ENCODE data around the gene RIN2.

The RIN2 gene

DNA sequence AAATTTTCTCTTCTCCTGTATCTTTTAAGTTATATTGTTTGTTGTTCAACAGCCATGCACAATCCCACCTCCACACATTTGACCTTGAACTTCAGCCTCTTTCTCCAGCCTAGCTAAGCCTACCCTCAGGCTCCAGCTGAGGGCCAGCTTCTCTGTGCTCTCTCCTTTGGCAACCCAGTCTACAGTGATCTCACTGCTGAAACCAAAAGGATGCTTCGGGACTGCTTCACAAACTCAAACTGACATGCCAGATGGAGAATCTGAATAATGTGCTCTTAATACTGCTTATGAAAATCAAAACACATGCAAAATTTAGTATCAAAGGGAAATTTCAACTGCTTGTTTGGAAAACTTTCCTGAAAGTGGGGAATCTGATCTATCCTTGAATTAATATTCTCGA lies 16.1 kb upstream of the RIN2 start:
- TF ChIP-seq, protein P1, sequence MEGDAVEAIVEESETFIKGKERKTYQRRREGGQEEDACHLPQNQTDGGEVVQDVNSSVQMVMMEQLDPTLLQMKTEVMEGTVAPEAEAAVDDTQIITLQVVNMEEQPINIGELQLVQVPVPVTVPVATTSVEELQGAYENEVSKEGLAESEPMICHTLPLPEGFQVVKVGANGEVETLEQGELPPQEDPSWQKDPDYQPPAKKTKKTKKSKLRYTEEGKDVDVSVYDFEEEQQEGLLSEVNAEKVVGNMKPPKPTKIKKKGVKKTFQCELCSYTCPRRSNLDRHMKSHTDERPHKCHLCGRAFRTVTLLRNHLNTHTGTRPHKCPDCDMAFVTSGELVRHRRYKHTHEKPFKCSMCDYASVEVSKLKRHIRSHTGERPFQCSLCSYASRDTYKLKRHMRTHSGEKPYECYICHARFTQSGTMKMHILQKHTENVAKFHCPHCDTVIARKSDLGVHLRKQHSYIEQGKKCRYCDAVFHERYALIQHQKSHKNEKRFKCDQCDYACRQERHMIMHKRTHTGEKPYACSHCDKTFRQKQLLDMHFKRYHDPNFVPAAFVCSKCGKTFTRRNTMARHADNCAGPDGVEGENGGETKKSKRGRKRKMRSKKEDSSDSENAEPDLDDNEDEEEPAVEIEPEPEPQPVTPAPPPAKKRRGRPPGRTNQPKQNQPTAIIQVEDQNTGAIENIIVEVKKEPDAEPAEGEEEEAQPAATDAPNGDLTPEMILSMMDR (IDR thresholded peaks at IDR 0.05; ENCODE audit: low read depth, low read length), result no peak
- DNase-seq, result no peak
- H3K27me3 ChIP-seq, result peaks cover 10% of the 10 kb centered on the region; the same call in 1 of the 2 replicates
- no peaks in the 10 kb centered on the region for H3K4me1 ChIP-seq
- H3K9me3 ChIP-seq, result no peaks in the 10 kb centered on the region; the same call in none of the 2 replicates
- no peak overlapping the region for H3K4me3 ChIP-seq (ENCODE audit: low read depth, low read length)
- no peaks in the 10 kb centered on the region for H3K36me3 ChIP-seq

DNA sequence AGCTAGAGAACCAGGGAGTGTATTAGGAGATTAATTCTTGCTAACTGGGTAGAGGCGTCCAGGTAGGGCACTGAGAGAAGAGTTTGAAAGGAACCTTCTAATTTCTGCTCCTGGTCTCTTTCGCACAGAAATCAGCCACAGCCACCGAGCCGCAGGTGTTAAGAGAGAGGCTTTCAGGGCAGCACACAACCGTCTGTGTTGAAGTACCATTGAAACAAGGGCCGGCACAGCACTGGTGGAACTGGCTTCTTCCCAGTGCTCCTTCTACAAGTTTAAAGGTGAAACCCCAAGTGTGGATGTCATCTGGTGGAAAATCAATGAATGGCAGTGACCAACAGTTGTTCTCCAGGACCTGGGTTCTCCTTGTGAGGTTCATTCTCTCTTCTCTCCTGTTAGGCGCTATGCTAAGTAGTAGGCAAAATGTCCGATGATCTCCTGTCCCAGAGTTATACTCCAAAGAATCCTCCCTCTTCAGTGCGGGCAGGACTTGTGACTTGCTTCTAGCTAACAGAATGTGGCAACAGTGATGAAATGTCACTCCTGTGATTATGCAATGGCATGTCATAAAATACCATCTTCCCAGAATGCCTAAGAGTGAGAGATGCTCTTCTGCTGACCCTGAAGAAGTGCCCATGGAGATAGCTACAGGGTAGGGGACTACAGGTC lies 15.0 kb upstream of the RIN2 start:
- Histone ChIP-seq H3K4me1 (no peaks in the 10 kb centered on the region), H3K27me3 (peaks cover 6% of the 10 kb centered on the region; the same call in 1 of the 2 replicates), H3K9me3 (no peaks in the 10 kb centered on the region; the same call in none of the 2 replicates), H3K4me3 (ENCODE audit: low read depth, low read length) (no peak overlapping the region), H3K36me3 (no peaks in the 10 kb centered on the region)
- no peak for DNase-seq
- TF ChIP-seq, protein P1 (IDR thresholded peaks at IDR 0.05; ENCODE audit: low read depth, low read length), result no peak

DNA sequence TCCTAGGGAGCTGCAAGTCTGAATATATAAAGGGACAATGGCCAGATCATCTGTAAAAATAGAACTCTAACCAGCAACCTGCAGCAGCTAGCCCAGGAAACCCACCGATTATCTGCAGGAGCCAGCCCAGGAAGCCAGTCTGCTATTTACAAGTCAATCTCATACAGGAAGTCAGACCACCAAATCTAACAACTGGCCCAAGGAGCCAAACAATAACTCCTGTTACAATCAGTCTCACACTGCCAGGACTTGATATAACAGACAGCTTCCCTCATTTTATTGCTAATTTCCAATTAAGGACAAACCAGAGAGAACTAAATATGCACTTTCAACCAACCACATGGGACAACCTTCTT lies 14.4 kb upstream of the RIN2 start:
- Histone ChIP-seq H3K9me3 (no peaks in the 10 kb centered on the region; the same call in none of the 2 replicates), H3K27me3 (peaks cover 6% of the 10 kb centered on the region; the same call in 1 of the 2 replicates), H3K4me3 (ENCODE audit: low read depth, low read length) (no peak overlapping the region), H3K36me3 (no peaks in the 10 kb centered on the region), H3K4me1 (no peaks in the 10 kb centered on the region)
- DNase-seq, result no peak
- TF ChIP-seq, protein P1 (IDR thresholded peaks at IDR 0.05; ENCODE audit: low read depth, low read length), result no peak

DNA sequence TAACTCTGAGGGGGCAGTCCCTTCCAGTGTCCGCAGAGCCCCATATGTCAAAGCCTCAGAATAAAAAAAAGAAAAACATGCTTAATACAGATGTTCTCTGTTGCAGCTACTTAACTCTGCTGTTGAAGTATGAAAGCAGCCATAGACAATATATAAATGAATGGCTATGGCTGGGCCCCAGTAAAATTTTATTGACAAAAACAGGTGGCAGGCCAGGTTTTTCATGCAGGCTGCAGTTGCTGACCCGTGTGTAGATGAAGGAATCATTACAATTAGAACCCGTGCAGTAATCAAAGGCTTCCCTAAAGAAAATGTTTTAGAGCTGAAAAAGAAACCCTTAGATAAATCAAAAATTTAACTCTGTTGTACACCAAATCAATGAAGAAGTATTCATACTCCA lies 13.0 kb upstream of the RIN2 start:
- TF ChIP-seq, protein P1 (IDR thresholded peaks at IDR 0.05; ENCODE audit: low read depth, low read length), result no peak
- peaks cover 14% of the 10 kb centered on the region for H3K27me3 ChIP-seq
- H3K4me3 ChIP-seq (ENCODE audit: low read depth, low read length), result no peak overlapping the region
- no peak for DNase-seq
- H3K4me1 ChIP-seq, result no peaks in the 10 kb centered on the region
- no peaks in the 10 kb centered on the region; the same call in none of the 2 replicates for H3K9me3 ChIP-seq
- H3K36me3 ChIP-seq, result no peaks in the 10 kb centered on the region

DNA sequence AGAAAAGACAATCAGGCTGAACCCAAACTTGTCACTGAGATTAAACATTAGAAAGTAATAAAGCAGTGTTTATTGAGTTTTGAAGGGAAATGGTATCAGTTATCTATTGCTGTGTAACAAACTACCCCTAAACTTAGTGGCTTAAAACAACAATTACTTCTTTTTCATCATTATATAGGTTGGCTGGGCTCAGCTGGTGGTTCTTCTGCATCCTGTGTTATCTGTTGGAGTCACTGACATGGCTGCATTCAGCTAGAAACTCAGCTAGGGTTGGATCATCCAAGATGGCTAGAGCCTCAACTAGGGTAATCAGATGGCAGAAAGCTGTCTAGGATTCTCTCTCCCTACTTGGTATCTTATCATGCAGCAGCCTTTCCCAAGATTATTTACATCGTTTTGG lies 12.5 kb upstream of the RIN2 start:
- Histone ChIP-seq H3K4me1 (no peaks in the 10 kb centered on the region), H3K36me3 (no peaks in the 10 kb centered on the region), H3K9me3 (no peaks in the 10 kb centered on the region; the same call in none of the 2 replicates), H3K27me3 (peaks cover 14% of the 10 kb centered on the region), H3K4me3 (ENCODE audit: low read depth, low read length) (no peak overlapping the region)
- no peak for DNase-seq
- TF ChIP-seq, protein P1 (IDR thresholded peaks at IDR 0.05; ENCODE audit: low read depth, low read length), result no peak

DNA sequence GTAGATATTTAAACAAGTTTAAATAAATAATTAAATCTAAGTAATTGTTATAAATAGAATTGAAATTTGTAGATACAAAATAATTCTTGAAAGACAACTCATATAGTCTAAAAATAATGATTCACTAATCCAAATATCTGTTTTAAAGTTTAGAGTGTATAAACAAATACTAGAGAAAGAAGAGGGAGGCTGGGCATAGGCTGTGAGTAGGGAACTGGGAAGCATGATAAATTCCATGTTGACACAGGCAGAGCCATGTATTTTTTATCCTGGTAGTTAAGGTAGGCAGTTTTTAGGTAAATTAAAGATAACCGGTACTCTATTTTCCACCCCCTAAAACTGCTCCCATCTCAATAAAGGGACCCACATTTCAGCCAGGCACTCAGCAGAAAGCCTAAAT lies 11.7 kb upstream of the RIN2 start:
- H3K36me3 ChIP-seq, result no peaks in the 10 kb centered on the region
- no peaks in the 10 kb centered on the region; the same call in none of the 2 replicates for H3K9me3 ChIP-seq
- H3K4me3 ChIP-seq (ENCODE audit: low read depth, low read length), result no peak overlapping the region
- TF ChIP-seq, protein P1 (IDR thresholded peaks at IDR 0.05; ENCODE audit: low read depth, low read length), result no peak
- H3K4me1 ChIP-seq, result no peaks in the 10 kb centered on the region
- DNase-seq, result no peak
- peaks cover 14% of the 10 kb centered on the region for H3K27me3 ChIP-seq
